GM12878 (cell line): ENCODE data around the gene CINP. TPM values are rescaled to one million over a fixed set of nuclear protein-coding genes. Genes with fewer than 3 reads are reported as not detected.

Experiments
- ATAC-seq: fragments of 200-7000 bp; cut with Tn5 transposase; 3 replicates; pipeline ENCODE4 v1.9.1; 2020; ENCODE audit warnings: mild to moderate bottlenecking, moderate library complexity
- BruUV-seq: library from RNA; stranded (reverse); fragments of 400-500 nt; replicated peaks from 2 replicates; lab custom pipeline; 2021; lab: Mats Ljungman, UMichigan
- CTCF ChIA-PET: fragments of 300-600 bp; sonication (Branson Sonifier 250); formaldehyde crosslinking; extraction: SDS; loops from one replicate; lab custom pipeline; 2021; ENCODE audit warnings: inconsistent platforms; lab: Yijun Ruan, JAX
- POLR2A ChIA-PET: fragments of 350-600 bp; formaldehyde crosslinking; extraction: SDS; loops from one replicate; lab custom pipeline; 2021; ENCODE audit warnings: inconsistent platforms; lab: Charles Lee
- RAD21 ChIA-PET: fragments of 300-600 bp; sonication (Branson Sonifier 250); formaldehyde crosslinking; loops from one replicate; lab custom pipeline; 2023; ENCODE audit warnings: antibody characterized with exemption; ENCODE audit not compliant: unreplicated experiment; lab: Charles Lee
- SMC1A ChIA-PET: fragments of 300-600 bp; sonication (Branson Sonifier 250); formaldehyde crosslinking; loops from one replicate; lab custom pipeline; 2023; ENCODE audit not compliant: unreplicated experiment, uncharacterized antibody; lab: Charles Lee
- DNase-seq: peaks from one replicate; pipeline ENCODE4 v3.0.0-alpha.2; 2011; ENCODE audit warnings: low read depth, low spot score
- FAIRE-seq: peaks from 3 replicates; lab custom pipeline; 2011; peaks lifted over from hg19 to GRCh38; lab: Jason Lieb, UNC
- H2AFZ ChIP-seq: 2 replicates; pipeline ENCODE4 v1.6.0; 2011; ENCODE audit warnings: low read depth, low read length, control low read depth; ENCODE audit not compliant: control insufficient read depth
- H3K27ac ChIP-seq: 2 replicates; pipeline ENCODE4 v1.5.1; 2011; ENCODE audit warnings: control low read depth; ENCODE audit not compliant: control insufficient read depth, insufficient read depth
- H3K27me3 ChIP-seq, 2 experiments: replicated peaks in 1 of 2; 2 replicates each; pipeline versions ENCODE4 v1.6.0 to v1.6.1; 2011; ENCODE audit warnings: low read length in 1 of 2; ENCODE audit not compliant: control insufficient read depth in 2 of 2, insufficient read depth in 2 of 2
- H3K36me3 ChIP-seq, 2 experiments: 2 replicates each; pipeline ENCODE4 v1.5.1; 2011; ENCODE audit warnings: low read length in 1 of 2; ENCODE audit not compliant: control insufficient read depth in 2 of 2, insufficient read depth in 2 of 2
- H3K4me1 ChIP-seq: 2 replicates; pipeline ENCODE4 v1.6.1; 2011; ENCODE audit warnings: mild to moderate bottlenecking, low read length, moderate library complexity, mixed read lengths; ENCODE audit not compliant: control insufficient read depth, insufficient read depth
- H3K4me2 ChIP-seq: 2 replicates; pipeline ENCODE4 v1.6.0; 2011; ENCODE audit warnings: control low read depth; ENCODE audit not compliant: control insufficient read depth, insufficient read depth
- H3K4me3 ChIP-seq: fragments of 200-600 bp; sonication (generic); 2 replicates; pipeline ENCODE4 v1.5.1; 2016
- H3K79me2 ChIP-seq: 2 replicates; pipeline ENCODE4 v1.6.0; 2011; ENCODE audit warnings: low read length; ENCODE audit not compliant: control insufficient read depth, insufficient read depth
- H3K9ac ChIP-seq: 2 replicates; pipeline ENCODE4 v1.8.0; 2011; ENCODE audit warnings: low read length, control low read depth, mixed read lengths; ENCODE audit not compliant: control insufficient read depth, insufficient read depth
- H3K9me3 ChIP-seq: replicated peaks from 3 replicates; pipeline ENCODE4 v1.5.1; 2011; ENCODE audit warnings: mild to moderate bottlenecking, low read length; ENCODE audit not compliant: control insufficient read depth, insufficient read depth
- H4K20me1 ChIP-seq: 2 replicates; pipeline ENCODE4 v1.6.0; 2011; ENCODE audit not compliant: control insufficient read depth, insufficient read depth
- BCLAF1 ChIP-seq: fragments of 450-650 bp; IDR thresholded peaks from 2 replicates; pipeline ENCODE4 v1.6.1; 2017; ENCODE audit warnings: antibody characterized with exemption, mild to moderate bottlenecking, moderate library complexity
- FOXK2 ChIP-seq: fragments of 450-650 bp; IDR thresholded peaks from 2 replicates; pipeline ENCODE4 v1.6.1; 2017; ENCODE audit warnings: mild to moderate bottlenecking, moderate library complexity
- NRF1 ChIP-seq: conservative IDR thresholded peaks from 2 replicates; pipeline ENCODE4 v1.6.1; 2011; ENCODE audit warnings: mild to moderate bottlenecking, low read depth, low read length, improper control_type of control experiment
- PAX8 ChIP-seq: fragments of 450-650 bp; IDR thresholded peaks from 2 replicates; pipeline ENCODE4 v1.6.1; 2017; ENCODE audit warnings: mild to moderate bottlenecking, moderate library complexity
- ZNF24 ChIP-seq: fragments of 450-650 bp; IDR thresholded peaks from 2 replicates; pipeline ENCODE4 v1.6.1; 2017; ENCODE audit warnings: antibody characterized with exemption, mild to moderate bottlenecking
- WGBS: methylation state at CpG from one replicate; pipeline ENCODE4 v1.1.6; 2016; ENCODE audit warnings: low lambda C conversion rate; ENCODE audit not compliant: insufficient replicate concordance, insufficient coverage; ENCODE audit errors: missing lambda C conversion rate; 5-methylcytosine and 5-hydroxymethylcytosine counted together
- in situ Hi-C: fragments of 300-500 bp; cut with MboI; formaldehyde crosslinking; loops from 9 replicates; pipeline ENCODE4 v1.14.3; 2018; ENCODE audit warnings: mixed read lengths
- intact Hi-C: fragments of 100-400 bp; cut with micrococcal nuclease; formaldehyde crosslinking; loops from one replicate; pipeline ENCODE4 v1.14.2; 2022; ENCODE audit not compliant: unreplicated experiment
- polyA plus RNA-seq, 11 experiments: library from polyadenylated mRNA; depleted of rRNA in 4 of 11; unstranded in 6 of 11; stranded (reverse) in 5 of 11; fragments of >200 nt; fragmentation: Nextera tagmentation in 4 of 11; fragmentation: Illumina TruSeq in 1 of 11; extraction: Ambion mirVana in 4 of 11; extraction: Trizol in 1 of 11; gene quantifications; 1 replicate in 1 of 11; 2 replicates in 10 of 11; pipeline versions ENCODE4 v1.2.1 to v1.2.3, GENCODE V29; 2011 to 2016; ENCODE audit warnings: inconsistent platforms in 2 of 11, missing spikeins in 2 of 11, low read depth in 1 of 11
- total RNA-seq, 4 experiments: library from RNA; depleted of rRNA in 3 of 4; stranded (reverse); fragments of >200 nt in 3 of 4; fragmentation: Illumina TruSeq in 1 of 4; extraction: Trizol in 1 of 4; gene quantifications; 2 replicates each; pipeline versions ENCODE4 v1.2.1 to v1.2.3, GENCODE V29; 2013 to 2021
- TF ChIP-seq, protein P1 (sequence below): IDR thresholded peaks from 2 replicates; pipeline ENCODE4 v1.6.1; 2011; ENCODE audit warnings: mild to moderate bottlenecking, low read depth, low read length, moderate library complexity; ENCODE audit not compliant: insufficient replicate concordance

The CINP gene
- total and polyA plus RNA-seq, 10 of the 15 experiments (the other 5 are each of a cell fraction or from before 2014, with no cell fraction given) = 45.4 to 73.3 (median 52.9) TPM

DNA sequence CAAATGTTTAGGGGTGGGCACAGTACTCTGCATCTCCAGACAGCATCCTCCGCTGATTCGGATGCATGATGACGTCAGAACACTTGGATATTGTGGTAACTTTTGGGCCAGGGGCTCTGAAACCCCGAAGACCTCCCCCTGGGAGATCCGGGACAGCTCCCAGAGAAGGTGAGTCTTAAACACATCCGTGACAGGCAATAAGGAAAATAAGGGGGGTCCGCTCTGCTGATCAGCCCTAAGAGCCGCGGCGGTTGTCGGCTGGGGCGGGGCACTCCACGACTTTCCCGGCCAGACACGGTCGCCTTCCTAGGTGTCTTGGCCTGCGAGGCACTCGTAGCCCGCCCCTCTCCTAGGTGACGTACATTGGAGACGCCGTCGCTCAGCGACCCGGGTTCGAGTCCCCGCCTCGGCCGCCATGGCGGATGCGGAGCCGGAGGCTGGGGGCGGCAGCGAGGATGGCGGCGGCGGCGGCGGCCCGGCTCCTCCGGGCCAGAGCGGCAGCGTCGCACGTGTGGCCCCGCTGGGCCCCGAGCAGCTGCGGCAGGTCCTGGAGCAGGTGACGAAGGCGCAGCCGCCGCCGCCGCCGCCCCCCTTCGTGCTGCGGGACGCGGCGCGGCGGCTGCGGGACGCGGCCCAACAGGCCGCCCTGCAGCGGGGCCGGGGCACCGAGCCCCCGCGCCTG is 43.2 kb downstream of the CINP start, which contains the start of gene ZNF839 (continued):
- TF ChIP-seq BCLAF1 (no peak), NRF1 (no peak)
- TF ChIP-seq, protein P1, sequence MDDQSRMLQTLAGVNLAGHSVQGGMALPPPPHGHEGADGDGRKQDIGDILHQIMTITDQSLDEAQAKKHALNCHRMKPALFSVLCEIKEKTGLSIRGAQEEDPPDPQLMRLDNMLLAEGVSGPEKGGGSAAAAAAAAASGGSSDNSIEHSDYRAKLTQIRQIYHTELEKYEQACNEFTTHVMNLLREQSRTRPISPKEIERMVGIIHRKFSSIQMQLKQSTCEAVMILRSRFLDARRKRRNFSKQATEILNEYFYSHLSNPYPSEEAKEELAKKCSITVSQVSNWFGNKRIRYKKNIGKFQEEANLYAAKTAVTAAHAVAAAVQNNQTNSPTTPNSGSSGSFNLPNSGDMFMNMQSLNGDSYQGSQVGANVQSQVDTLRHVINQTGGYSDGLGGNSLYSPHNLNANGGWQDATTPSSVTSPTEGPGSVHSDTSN = peak; percentile 12

- in situ Hi-C loops (loop anchor here (5.0 to 25.0 kb wide), 2 partner anchors 357 to 557 kb away; partner anchors contain the start of genes DYNC1H1 and PPP2R5C), intact Hi-C loops (loop anchor here (5.0 to 10.0 kb wide), 4 partner anchors 198 to 614 kb away; partner anchors contain the start of gene HSP90AA1)
- CTCF ChIA-PET = interaction anchor here (1.0 to 3.4 kb wide), 7 partner anchors 14 to 270 kb away, joined by 3 to 14 read pairs (median 5); partner anchors contain the start of genes ANKRD9, CINP, MOK and TECPR2
- H3K27ac ChIP-seq = peak overlapping the region; percentile 72
- no peaks in the 10 kb centered on the region for H3K27me3 ChIP-seq
- peak overlapping the region; percentile 65 for H3K4me2 ChIP-seq
- H3K79me2 ChIP-seq = peaks cover 14% of the 10 kb centered on the region
- 62% methylated on average over 15 of the region's 15 CpGs for WGBS
- no peaks in the 10 kb centered on the region for H3K9me3 ChIP-seq
- no peak for ATAC-seq
- H3K9ac ChIP-seq = peak overlapping the region; percentile 88
- SMC1A ChIA-PET = interaction anchor here (1.4 to 2.4 kb wide), 2 partner anchors 352 to 356 kb away, joined by 3 to 7 read pairs; no protein-coding TSS in a partner anchor
- no peaks in the 10 kb centered on the region for H3K36me3 ChIP-seq
- no peaks in the 10 kb centered on the region for H4K20me1 ChIP-seq
- RAD21 ChIA-PET = interaction anchor here (1.2 to 1.6 kb wide), 2 partner anchors 43 to 326 kb away, joined by 3 read pairs; no protein-coding TSS in a partner anchor
- no peak for TF ChIP-seq FOXK2
- TF ChIP-seq PAX8 = no peak
- peak; percentile 96 for TF ChIP-seq ZNF24
- H3K4me1 ChIP-seq = peaks cover 24% of the 10 kb centered on the region
- peak overlapping the region; percentile 95 for H2AFZ ChIP-seq
- BruUV-seq = no TSS peak
- H3K4me3 ChIP-seq = peak overlapping the region; percentile 92
- POLR2A ChIA-PET = interaction anchor here (0.8 kb wide), 1 partner anchor 44 kb away, joined by 6 read pairs; the partner anchor contains the start of genes CINP and TECPR2
- DNase-seq = no peak
- FAIRE-seq = no peak
Observed at GRCh38 chr14:102318781-102319276, 43.9 kb downstream of the CINP start.
